GM18951 (cell line): ENCODE results near the gene CWC22.

Experiments
- POLR2A ChIP-seq: IDR thresholded peaks from 4 replicates; pipeline ENCODE4 v1.6.1; 2011; ENCODE audit warnings: mild to moderate bottlenecking; ENCODE audit not compliant: insufficient read length, insufficient read depth; ENCODE audit errors: extremely low read depth
- in situ Hi-C: fragments of 300-500 bp; cut with MboI; formaldehyde crosslinking; loops from one replicate; pipeline ENCODE4 v1.12.0; 2022; ENCODE audit warnings: low sequenced_read_pairs, mixed read lengths, inconsistent platforms; ENCODE audit not compliant: unreplicated experiment

CWC22 gene

DNA sequence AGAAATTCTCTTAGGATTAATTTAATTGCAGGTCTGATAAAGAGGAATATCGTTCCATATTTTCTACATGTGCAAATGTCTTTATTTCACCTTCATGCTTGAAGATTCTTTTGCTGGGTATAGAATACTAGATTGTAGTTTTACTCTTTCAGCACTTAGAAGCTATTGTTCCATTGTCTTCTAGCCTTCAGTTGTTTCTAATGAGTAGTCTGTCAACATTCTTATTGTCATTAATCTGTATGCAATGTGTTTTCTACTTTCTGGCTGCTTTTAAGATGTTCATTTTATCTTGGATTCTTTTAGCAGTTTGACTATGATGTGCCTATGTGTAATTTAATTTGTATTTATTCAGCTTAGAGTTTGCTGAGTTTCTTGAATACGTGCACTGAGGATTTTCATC lies 81.4 kb downstream of the CWC22 start:
- in situ Hi-C loops, result no loop called here
- TF ChIP-seq POLR2A, result no peak

DNA sequence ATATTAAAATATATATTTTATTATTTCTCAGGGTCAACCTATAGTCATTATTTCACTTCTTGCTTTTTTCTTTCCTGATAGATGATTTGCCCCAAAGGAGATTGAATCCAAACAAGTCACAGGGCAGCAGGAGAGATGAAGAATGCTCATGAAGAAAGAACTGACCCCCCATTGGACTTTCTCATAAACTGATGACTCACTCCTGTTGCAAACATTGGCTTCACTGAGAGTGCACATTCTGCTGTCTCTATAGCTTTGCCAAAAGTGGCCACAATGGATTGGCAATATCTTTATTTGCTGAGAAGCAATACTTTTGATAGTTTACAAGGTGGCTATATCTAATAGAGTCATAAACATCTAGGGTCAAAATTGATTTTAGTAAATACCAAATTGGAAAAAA lies 89.8 kb downstream of the CWC22 start:
- TF ChIP-seq POLR2A, result no peak
- in situ Hi-C loops, result no loop called here

DNA sequence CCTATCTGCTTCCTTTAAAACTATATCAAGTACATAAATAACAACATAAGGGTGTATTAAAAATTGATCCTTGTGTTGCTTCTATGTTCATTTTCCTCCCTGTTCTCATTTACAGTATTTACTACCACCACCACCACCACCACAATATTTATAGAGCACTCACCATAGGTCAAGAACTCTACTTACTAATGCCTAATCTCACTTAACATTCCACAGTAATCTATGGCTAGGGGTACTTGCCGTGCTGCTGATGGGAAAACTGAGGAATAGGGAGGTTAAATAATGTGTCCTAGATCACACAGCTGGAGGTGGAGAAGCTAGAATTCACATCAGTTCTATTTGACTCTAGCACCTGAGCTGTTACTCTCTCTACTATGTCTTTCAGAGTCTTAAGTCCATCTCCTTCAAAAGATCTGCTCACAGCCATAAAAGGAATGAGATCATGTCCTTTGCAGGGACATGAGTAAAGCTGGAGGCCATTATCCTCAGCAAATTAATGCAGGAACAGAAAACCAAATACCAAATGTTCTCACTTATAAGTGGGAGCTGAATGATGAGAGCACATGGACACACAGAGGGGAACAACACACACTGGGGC lies 91.6 kb downstream of the CWC22 start:
- in situ Hi-C loops, result no loop called here
- no peak for TF ChIP-seq POLR2A

DNA sequence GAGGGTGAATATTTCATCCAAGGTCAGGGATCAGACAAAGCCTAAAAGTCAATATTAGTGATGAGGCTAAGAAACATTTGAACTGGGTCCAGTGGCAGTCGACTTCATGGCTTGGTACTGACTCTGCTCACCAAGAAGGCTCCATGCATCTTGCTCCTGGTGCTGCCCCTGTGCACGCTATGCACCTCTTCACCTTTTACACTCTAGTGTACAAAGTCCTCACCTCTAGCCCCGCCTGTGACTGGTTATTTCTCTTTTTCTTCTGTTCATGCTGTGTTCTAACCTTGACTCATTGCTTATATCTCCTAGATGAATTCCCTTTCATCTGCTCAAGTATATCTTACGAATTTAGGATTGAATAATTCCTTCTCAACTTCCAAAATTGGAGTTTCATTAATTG lies 93.3 kb downstream of the CWC22 start:
- in situ Hi-C loops, result no loop called here
- no peak for TF ChIP-seq POLR2A

DNA sequence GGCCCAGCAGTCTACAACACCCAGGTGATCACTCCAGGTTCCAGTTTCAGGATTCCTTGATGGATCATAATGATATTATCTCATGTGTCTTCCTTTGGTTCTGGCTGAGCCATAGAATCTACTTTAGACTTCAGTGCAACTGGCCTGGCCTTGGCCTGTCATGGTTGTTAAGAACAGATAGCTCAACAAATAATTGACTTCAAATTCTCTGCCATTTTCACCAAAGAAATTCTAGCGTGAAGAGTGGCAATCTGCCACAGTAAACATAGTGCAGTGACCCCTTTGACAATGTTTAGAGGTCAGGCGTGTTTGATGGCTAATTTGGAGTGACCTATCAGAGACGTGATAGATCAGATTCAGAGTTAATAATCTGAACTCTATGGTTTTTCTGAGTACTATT lies 95.5 kb downstream of the CWC22 start:
- in situ Hi-C loops, result no loop called here
- no peak for TF ChIP-seq POLR2A

DNA sequence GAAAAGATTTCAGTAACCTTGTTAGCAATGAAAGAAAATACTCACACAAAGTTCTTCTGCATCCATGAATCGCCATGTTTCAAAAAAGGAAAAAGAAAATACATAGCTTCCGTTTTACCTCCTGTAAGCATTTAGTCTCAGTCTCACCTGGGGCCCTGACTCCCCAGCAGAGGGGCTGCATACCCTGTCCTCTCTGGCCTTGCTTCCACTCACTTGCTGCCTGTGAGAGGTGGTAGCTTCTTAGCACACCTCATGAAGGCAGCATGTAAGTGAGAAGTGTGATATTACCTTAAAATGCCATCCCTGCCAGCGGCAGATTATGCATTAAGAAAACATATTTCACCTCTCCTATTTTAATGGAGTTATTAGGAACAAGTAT lies 96.4 kb downstream of the CWC22 start:
- in situ Hi-C loops, result no loop called here
- no peak for TF ChIP-seq POLR2A

DNA sequence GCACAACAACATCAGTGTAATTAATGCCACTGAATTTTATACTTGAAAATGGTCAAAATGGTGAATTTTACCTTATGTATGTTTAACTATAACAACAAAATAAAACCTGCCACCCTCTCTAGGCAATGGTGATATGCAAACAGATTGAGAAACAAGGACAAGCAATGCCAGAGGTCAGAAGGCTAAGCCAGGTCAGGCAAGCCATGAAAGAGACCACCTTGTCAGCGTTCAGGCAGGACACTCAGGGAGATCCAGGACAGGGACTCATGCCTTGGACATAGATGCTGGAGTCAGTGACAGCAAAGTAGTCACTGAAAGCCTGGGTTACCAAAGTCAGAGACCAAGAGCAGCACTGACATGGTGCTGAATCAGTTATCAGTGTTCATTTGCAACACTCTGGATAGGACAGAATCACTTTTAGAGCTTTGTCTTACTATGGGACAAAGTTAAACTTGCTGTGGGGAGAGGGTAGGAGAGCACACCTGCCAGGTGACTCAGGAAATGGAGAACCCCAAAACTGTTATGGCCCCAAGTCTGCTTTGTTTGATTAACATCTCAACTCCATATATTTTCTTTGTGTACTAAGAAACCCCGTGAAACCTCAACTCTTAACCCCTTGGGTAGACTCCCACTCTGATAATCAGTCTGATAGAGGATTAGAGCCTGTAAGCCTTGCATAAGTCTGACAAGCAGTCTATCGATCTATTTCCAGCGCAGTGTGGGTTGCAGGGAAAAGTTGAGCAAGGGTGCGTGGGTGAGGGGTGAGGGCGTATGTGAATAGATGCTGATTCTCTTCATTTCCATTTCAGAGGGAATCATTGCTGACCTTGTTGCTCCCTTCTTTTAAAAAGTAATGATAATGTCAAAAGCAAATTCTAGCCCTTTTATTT lies 97.0 kb downstream of the CWC22 start:
- in situ Hi-C loops, result no loop called here
- no peak for TF ChIP-seq POLR2A

DNA sequence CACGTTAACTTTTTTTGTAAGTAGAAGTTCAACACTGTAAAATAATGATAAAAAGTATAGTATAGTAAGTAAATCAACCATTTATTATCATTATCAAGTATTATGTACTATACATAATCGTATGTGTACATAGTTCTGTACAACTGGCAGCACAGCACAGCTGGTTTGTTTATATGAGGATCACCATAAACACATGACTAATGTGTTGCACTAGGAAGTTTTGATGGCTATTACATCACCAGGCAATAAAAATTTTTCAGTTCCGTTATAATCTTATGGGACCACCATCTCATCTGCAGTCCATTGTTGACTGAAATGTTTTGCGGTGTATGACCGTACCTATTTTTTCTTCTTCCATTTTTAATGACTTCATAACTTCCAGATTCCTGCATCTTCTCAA lies 106.4 kb downstream of the CWC22 start:
- in situ Hi-C loops, result no loop called here
- TF ChIP-seq POLR2A, result no peak

DNA sequence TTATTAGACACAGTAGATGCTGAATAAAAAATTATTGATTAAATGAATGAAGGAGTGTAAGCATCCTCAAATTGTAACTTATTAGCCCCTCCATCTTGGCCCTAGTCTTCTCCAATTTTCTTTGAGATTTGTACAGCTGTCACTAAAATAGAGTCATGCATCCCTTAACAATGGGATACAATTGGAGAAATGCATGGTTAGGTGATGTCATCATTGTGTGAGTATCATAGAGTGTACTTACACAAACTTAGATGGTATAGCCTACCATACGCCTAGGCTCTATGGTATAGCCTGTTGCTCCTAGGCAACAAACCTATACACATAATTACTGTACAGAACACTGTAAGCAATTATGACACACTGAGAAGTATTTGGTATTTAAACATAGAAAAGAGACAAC lies 107.4 kb downstream of the CWC22 start:
- in situ Hi-C loops, result no loop called here
- TF ChIP-seq POLR2A, result no peak

DNA sequence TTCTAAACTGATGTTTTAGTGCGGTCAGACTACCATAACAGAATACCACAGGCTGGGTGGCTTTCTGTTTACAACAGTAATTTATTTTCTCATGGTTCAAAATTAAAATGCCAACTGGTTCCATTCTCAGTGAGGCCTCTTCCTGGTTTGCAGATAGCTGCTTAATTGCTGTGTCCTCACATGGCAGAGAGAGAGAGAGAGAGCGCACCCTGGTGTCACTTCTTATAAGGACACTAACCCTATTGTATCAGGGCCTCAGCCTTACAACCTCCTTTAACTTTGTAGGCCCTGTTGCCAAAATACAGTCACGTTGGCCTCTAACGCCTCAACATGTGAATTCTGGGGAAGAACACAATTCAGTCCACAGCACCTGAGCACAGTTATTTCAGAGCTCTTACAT lies 108.2 kb downstream of the CWC22 start:
- in situ Hi-C loops, result no loop called here
- TF ChIP-seq POLR2A, result no peak
